Measurements from ENCODE around the gene PRRG2. TPM values are rescaled to one million over a fixed set of nuclear protein-coding genes. Genes with fewer than 3 reads are reported as not detected.

PRRG2 gene
- total and polyA plus RNA-seq, 9 of the 15 experiments (the other 6 are each of a cell fraction or from before 2014, with no cell fraction given): 0.06 to 1.1 (median 0.33) TPM

- TF ChIP-seq HNRNPLL (IDR thresholded peaks at IDR 0.05; ENCODE audit: low read depth, low read length, poor library complexity, severe bottlenecking) (peak; percentile 9), HOMEZ (CRISPR knock-in tag; IDR thresholded peaks at IDR 0.05) (no peak), ZKSCAN8 (CRISPR knock-in tag; IDR thresholded peaks at IDR 0.05) (no peak), COPS2 (conservative IDR thresholded peaks at IDR 0.05) (no peak), REST (IDR thresholded peaks at IDR 0.05; ENCODE audit: borderline replicate concordance) (no peak), REST (CRISPR knock-in tag; IDR thresholded peaks at IDR 0.05; ENCODE audit: low read depth) (no peak), E2F1 (CRISPR knock-in tag; IDR thresholded peaks at IDR 0.05) (no peak), NBN (IDR thresholded peaks at IDR 0.05; ENCODE audit: low read depth) (0 out of 2 replicates have a peak, but pooled peaks have one; percentile 12), MTA3 (IDR thresholded peaks at IDR 0.05; ENCODE audit: borderline replicate concordance) (peak; percentile 87; the same call in 1 of the 2 replicates), HMG20A (CRISPR knock-in tag; conservative IDR thresholded peaks at IDR 0.05) (no peak), TRIM24 (IDR thresholded peaks at IDR 0.05) (no peak), SLC30A9 (CRISPR knock-in tag; IDR thresholded peaks at IDR 0.05) (no peak), STAT5B (CRISPR knock-in tag; IDR thresholded peaks at IDR 0.05) (no peak), HBP1 (CRISPR knock-in tag; IDR thresholded peaks at IDR 0.05) (no peak), ZNF445 (CRISPR knock-in tag; IDR thresholded peaks at IDR 0.05; ENCODE audit: low read depth) (no peak)
Measured at GRCh38 chr19:49590071-49590970, 9.2 kb downstream of the PRRG2 start (continued).
